ENCODE results near the gene GSTM2. TPM values are rescaled to one million over a fixed set of nuclear protein-coding genes. Genes with fewer than 3 reads are reported as not detected.

The GSTM2 gene
- total and polyA plus RNA-seq, 4 donors: 7.1 to 15.1 (median 7.9) TPM

DNA sequence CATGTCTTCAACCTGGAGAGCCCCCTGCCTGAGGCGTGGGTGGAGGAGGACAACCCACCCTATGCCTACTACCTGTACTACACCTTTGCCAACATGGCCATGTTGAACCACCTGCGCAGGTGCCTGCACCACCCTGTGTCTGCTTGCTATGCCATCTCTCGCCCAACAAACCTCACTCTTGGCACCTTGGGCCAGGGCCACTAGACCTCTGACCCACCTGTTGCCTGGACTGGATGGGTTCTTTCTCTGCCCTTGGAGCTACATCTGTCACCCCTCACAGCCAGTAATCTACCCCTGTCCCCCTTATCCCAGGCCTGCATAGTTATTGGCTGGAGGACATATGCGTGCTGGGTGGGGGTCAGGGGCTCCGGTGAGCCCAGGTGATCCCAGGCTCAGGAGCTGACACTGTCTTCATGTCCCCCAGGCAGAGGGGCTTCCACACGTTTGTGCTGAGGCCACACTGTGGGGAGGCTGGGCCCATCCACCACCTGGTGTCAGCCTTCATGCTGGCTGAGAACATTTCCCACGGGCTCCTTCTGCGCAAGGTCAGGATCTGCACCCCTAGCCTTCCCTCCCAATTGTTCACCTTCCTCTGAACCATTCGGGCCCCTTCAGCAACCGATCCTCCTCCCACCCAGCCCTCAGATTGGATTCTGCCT lies 38.4 kb upstream of the GSTM2 start:
- no peak overlapping the region for H3K4me3 ChIP-seq (ENCODE audit: low read depth in 1 of 3, low read length in 3 of 3)
- 88% methylated on average over 10 of the region's 10 CpGs for WGBS
- H3K9ac ChIP-seq (ENCODE audit: low read depth in 1 of 2, low read length in 2 of 2): no peak overlapping the region
- no peaks in the 10 kb centered on the region for H3K9me3 ChIP-seq (ENCODE audit: control insufficient read depth in 4 of 4, low read length in 3 of 4)
- peaks cover 15 to 61% (median 26%) of the 10 kb centered on the region in 4 donors for H3K36me3 ChIP-seq (ENCODE audit: control insufficient read depth in 4 of 4, insufficient read depth in 3 of 4, low read depth in 1 of 4, low read length in 3 of 4)
- H3K4me1 ChIP-seq (ENCODE audit: control insufficient read depth in 4 of 4, insufficient read depth in 4 of 4, low read length in 3 of 4): peaks cover 0 to under 1% (median 0%) of the 10 kb centered on the region in 4 donors
- no peaks in the 10 kb centered on the region for H3K27me3 ChIP-seq (ENCODE audit: control insufficient read depth in 4 of 4, insufficient read depth in 4 of 4, low read length in 3 of 4)
- DNase-seq (ENCODE audit: low spot score): no peak
- H3K27ac ChIP-seq (ENCODE audit: low read depth in 1 of 2, low read length in 2 of 2): no peak overlapping the region
- TF ChIP-seq FOXA1 (IDR thresholded peaks at IDR 0.05) (no peak), SP1 (IDR thresholded peaks at IDR 0.05) (no peak), HNF4A (conservative IDR thresholded peaks at IDR 0.05) (no peak)

DNA sequence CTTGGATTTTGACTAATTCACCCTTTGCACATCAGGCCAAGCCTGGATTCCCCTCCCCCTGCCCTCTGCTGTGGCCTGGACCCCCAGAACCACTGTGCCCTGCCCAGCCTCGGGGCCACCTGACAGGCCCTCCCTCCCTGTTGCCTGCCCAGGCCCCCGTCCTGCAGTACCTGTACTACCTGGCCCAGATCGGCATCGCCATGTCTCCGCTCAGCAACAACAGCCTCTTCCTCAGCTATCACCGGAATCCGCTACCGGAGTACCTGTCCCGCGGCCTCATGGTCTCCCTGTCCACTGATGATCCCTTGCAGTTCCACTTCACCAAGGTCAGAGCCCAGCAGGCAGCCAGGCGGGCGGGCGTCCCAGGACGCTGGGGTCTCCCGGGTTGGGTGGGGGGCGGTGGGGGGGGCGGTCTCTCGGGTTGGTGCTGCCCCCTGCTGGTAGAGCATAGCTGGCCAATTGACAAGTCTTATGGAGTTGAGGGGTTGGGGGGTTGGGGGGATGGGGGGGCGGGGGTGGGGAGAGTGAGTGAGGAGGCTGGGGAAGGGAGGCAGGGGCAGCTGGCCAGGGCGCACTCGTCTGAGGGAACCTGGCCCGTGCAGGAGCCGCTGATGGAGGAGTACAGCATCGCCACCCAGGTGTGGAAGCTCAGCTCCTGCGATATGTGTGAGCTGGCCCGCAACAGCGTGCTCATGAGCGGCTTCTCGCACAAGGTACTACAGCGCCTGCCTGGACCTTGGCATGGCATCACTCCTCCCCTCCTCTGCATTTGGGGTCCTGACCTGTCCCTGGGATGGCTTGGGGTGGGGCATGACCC lies 37.6 kb upstream of the GSTM2 start:
- H3K4me3 ChIP-seq (ENCODE audit: low read depth in 1 of 3, low read length in 3 of 3): no peak overlapping the region
- no peak for DNase-seq (ENCODE audit: low spot score)
- no peaks in the 10 kb centered on the region for H3K4me1 ChIP-seq (ENCODE audit: control insufficient read depth in 4 of 4, insufficient read depth in 4 of 4, low read length in 3 of 4)
- no peaks in the 10 kb centered on the region for H3K9me3 ChIP-seq (ENCODE audit: control insufficient read depth in 4 of 4, low read length in 3 of 4)
- H3K27ac ChIP-seq (ENCODE audit: low read depth in 1 of 2, low read length in 2 of 2): no peak overlapping the region
- TF ChIP-seq RAD21 (IDR thresholded peaks at IDR 0.05) (no peak), CTCF (IDR thresholded peaks at IDR 0.05; ENCODE audit: low read depth, low read length, missing input control) (peak; percentile 9), HNF4A (conservative IDR thresholded peaks at IDR 0.05) (no peak), SP1 (IDR thresholded peaks at IDR 0.05) (no peak), FOXA2 (IDR thresholded peaks at IDR 0.05) (no peak), TAF1 (conservative IDR thresholded peaks at IDR 0.05) (no peak)
- TF ChIP-seq, protein P1, sequence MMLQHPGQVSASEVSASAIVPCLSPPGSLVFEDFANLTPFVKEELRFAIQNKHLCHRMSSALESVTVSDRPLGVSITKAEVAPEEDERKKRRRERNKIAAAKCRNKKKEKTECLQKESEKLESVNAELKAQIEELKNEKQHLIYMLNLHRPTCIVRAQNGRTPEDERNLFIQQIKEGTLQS (IDR thresholded peaks at IDR 0.05): no peak
- peaks cover 15 to 61% (median 26%) of the 10 kb centered on the region in 4 donors for H3K36me3 ChIP-seq (ENCODE audit: control insufficient read depth in 4 of 4, insufficient read depth in 3 of 4, low read depth in 1 of 4, low read length in 3 of 4)
- H3K9ac ChIP-seq (ENCODE audit: low read depth in 1 of 2, low read length in 2 of 2): no peak overlapping the region
- WGBS: 82% methylated on average over 30 of the region's 30 CpGs
- no peaks in the 10 kb centered on the region for H3K27me3 ChIP-seq (ENCODE audit: control insufficient read depth in 4 of 4, insufficient read depth in 4 of 4, low read length in 3 of 4)

DNA sequence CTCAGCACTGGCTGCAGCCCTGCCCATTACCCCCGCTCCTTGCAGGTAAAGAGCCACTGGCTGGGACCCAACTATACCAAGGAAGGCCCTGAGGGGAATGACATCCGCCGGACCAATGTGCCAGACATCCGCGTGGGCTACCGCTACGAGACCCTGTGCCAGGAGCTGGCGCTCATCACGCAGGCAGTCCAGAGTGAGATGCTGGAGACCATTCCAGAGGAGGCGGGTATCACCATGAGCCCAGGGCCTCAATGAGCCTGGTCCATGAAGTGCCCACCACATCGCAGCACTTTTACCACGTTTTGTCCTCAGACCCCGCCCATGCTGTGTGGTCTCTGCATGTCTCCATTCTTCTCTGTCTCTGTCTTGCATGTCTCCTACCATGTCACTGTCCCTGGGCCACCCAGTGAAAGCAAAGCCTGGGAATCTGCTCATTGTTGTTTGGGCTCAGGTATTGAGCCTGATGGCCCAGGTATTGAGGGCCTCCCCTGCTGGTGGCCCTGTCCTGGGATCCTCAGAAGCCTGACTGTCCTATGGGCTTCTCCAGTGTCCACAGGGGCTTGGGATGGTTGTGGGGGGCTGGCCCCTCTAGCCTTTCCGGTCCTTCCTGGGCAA lies 36.9 kb upstream of the GSTM2 start:
- peaks cover 15 to 58% (median 26%) of the 10 kb centered on the region in 4 donors for H3K36me3 ChIP-seq (ENCODE audit: control insufficient read depth in 4 of 4, insufficient read depth in 3 of 4, low read depth in 1 of 4, low read length in 3 of 4)
- H3K27ac ChIP-seq (ENCODE audit: low read depth in 1 of 2, low read length in 2 of 2): no peak overlapping the region
- H3K4me3 ChIP-seq (ENCODE audit: low read depth in 1 of 3, low read length in 3 of 3): no peak overlapping the region
- WGBS: 94% methylated on average over 14 of the region's 14 CpGs
- H3K4me1 ChIP-seq (ENCODE audit: control insufficient read depth in 4 of 4, insufficient read depth in 4 of 4, low read length in 3 of 4): peaks cover 0 to 2% (median 0%) of the 10 kb centered on the region in 4 donors
- no peaks in the 10 kb centered on the region for H3K27me3 ChIP-seq (ENCODE audit: control insufficient read depth in 4 of 4, insufficient read depth in 4 of 4, low read length in 3 of 4)
- H3K9me3 ChIP-seq (ENCODE audit: control insufficient read depth in 4 of 4, low read length in 3 of 4): no peaks in the 10 kb centered on the region
- H3K9ac ChIP-seq (ENCODE audit: low read depth in 1 of 2, low read length in 2 of 2): no peak overlapping the region
- DNase-seq (ENCODE audit: low spot score): no peak
- TF ChIP-seq TAF1 (conservative IDR thresholded peaks at IDR 0.05) (no peak), RXRA (IDR thresholded peaks at IDR 0.05) (no peak), JUND (IDR thresholded peaks at IDR 0.05) (no peak), REST (IDR thresholded peaks at IDR 0.05) (no peak), HNF4G (IDR thresholded peaks at IDR 0.05) (no peak), MAX (IDR thresholded peaks at IDR 0.05) (no peak), FOXA2 (IDR thresholded peaks at IDR 0.05) (no peak), HNF4A (conservative IDR thresholded peaks at IDR 0.05) (no peak), CTCF (IDR thresholded peaks at IDR 0.05; ENCODE audit: low read depth, low read length, missing input control) (no peak)
- TF ChIP-seq, protein P2, sequence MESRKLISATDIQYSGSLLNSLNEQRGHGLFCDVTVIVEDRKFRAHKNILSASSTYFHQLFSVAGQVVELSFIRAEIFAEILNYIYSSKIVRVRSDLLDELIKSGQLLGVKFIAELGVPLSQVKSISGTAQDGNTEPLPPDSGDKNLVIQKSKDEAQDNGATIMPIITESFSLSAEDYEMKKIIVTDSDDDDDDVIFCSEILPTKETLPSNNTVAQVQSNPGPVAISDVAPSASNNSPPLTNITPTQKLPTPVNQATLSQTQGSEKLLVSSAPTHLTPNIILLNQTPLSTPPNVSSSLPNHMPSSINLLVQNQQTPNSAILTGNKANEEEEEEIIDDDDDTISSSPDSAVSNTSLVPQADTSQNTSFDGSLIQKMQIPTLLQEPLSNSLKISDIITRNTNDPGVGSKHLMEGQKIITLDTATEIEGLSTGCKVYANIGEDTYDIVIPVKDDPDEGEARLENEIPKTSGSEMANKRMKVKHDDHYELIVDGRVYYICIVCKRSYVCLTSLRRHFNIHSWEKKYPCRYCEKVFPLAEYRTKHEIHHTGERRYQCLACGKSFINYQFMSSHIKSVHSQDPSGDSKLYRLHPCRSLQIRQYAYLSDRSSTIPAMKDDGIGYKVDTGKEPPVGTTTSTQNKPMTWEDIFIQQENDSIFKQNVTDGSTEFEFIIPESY (IDR thresholded peaks at IDR 0.05): no peak

Measured in liver (tissue), 9 donors.